K562 (cell line): Measurements from ENCODE around the gene MED15. TPM values are rescaled to one million over a fixed set of nuclear protein-coding genes. Genes with fewer than 3 reads are reported as not detected.

Experiments used
- ATF2 ChIP-seq: sonication (generic); formaldehyde crosslinking; IDR thresholded peaks from 2 replicates; pipeline ENCODE4 v1.8.1; 2022; ENCODE audit warnings: missing genetic modification reagents
- CC2D1A ChIP-seq: fragments of 450-650 bp; IDR thresholded peaks from 2 replicates; pipeline ENCODE4 v1.6.1; 2017; ENCODE audit warnings: mild to moderate bottlenecking
- CHD7 ChIP-seq: fragments of 200-600 bp; sonication (generic); IDR thresholded peaks from one replicate; pipeline ENCODE4 v1.6.1; 2012; ENCODE audit warnings: mild to moderate bottlenecking, low read depth, low read length, inconsistent platforms
- DEAF1 ChIP-seq: fragments of 450-650 bp; formaldehyde crosslinking; IDR thresholded peaks from 2 replicates; pipeline ENCODE4 v1.4.0; 2020; ENCODE audit warnings: mild to moderate bottlenecking, moderate library complexity
- ELF4 ChIP-seq: fragments of 450-650 bp; formaldehyde crosslinking; IDR thresholded peaks from 2 replicates; pipeline ENCODE4 v1.4.0; 2022; ENCODE audit warnings: missing genetic modification characterization
- ESRRB ChIP-seq: fragments of 250-450 bp; sonication (Bioruptor Pico); IDR thresholded peaks from 2 replicates; pipeline ENCODE4 v1.5.0; 2020; ENCODE audit warnings: mild to moderate bottlenecking, moderate library complexity, borderline replicate concordance
- HMBOX1 ChIP-seq: sonication (generic); IDR thresholded peaks from 2 replicates; pipeline ENCODE4 v1.6.1; 2016
- ILF3 ChIP-seq: fragments of 450-650 bp; IDR thresholded peaks from 2 replicates; pipeline ENCODE4 v1.6.1; 2018; ENCODE audit warnings: antibody characterized with exemption, mild to moderate bottlenecking, moderate library complexity, borderline replicate concordance
- PTTG1 ChIP-seq: fragments of 450-650 bp; IDR thresholded peaks from 2 replicates; pipeline ENCODE4 v1.6.1; 2016; ENCODE audit warnings: low read depth, mild to moderate bottlenecking, missing genetic modification characterization, missing compliant biosample characterization
- ZKSCAN8 ChIP-seq: fragments of 200-800 bp; sonication (Bioruptor generic); IDR thresholded peaks from 2 replicates; pipeline ENCODE4 v1.6.1; 2016; ENCODE audit warnings: missing genetic modification characterization, missing compliant biosample characterization
- ZNF143 ChIP-seq: sonication (generic); formaldehyde crosslinking; IDR thresholded peaks from 2 replicates; pipeline ENCODE4 v1.9.0; 2022; ENCODE audit warnings: mild to moderate bottlenecking, missing genetic modification reagents
- ZNF217 ChIP-seq: sonication (generic); formaldehyde crosslinking; IDR thresholded peaks from 2 replicates; pipeline ENCODE4 v1.8.0; 2022; ENCODE audit warnings: mild to moderate bottlenecking, missing genetic modification reagents
- polyA plus RNA-seq, 8 experiments: library from polyadenylated mRNA; depleted of rRNA in 4 of 8; stranded (reverse) in 5 of 8; unstranded in 3 of 8; fragments of >200 nt; fragmentation: Nextera tagmentation in 2 of 8; fragmentation: Illumina TruSeq in 1 of 8; extraction: Ambion mirVana in 2 of 8; extraction: Trizol in 1 of 8; gene quantifications; 2 replicates each; pipeline versions ENCODE4 v1.2.1 to v1.2.3, GENCODE V29; 2011 to 2014; ENCODE audit warnings: inconsistent platforms in 1 of 8, missing spikeins in 1 of 8
- total RNA-seq, 7 experiments: library from RNA; depleted of rRNA in 6 of 7; stranded (reverse); fragments of >200 nt in 6 of 7; fragmentation: Illumina TruSeq in 2 of 7; extraction: Trizol in 2 of 7; gene quantifications; 2 replicates each; pipeline versions ENCODE4 v1.2.1 to v1.2.3, GENCODE V29; 2011 to 2021; ENCODE audit warnings: low replicate concordance in 1 of 7

The MED15 gene
- total and polyA plus RNA-seq, 9 of the 15 experiments (the other 6 are each of a cell fraction or from before 2014, with no cell fraction given): 4.0 to 271 (median 60.1) TPM

DNA sequence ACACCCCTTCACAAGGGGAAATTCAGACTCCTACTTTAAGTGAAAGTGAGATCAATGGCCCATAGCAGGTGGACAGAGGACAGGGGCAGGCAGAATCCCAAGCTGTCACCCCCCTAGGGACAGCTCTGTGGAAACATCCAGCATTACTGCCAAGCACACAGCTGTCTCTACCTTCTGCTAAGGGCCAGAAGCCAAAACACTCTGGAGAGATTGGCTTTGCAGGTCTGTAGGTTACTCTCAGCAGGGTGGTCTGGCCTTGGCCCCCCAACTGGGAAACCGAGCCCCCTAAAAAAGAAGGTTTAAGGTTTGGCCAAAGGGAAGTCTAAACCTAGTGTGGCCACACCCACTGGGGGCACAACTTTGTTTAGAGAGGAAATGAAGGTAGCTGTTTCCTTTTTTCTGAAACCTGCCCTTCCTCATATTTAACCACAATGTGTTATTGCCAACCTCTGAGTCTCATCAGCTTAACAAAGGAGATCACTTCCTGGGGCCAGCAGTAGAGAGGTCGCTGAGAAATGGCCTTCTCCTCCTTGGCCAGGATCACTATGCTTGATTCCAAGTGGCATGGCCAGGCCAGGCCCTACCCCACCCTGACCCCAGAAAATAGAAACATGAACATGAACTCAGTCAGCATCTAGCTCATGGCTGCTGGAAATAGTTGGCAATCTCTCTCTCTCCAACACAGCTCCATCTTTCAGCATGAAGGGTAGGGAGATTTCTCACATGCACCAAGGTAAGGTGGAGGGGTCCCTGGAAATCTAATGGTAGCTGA lies 43.9 kb upstream of the MED15 start (continued):
- TF ChIP-seq ATF2 (CRISPR knock-in tag) (no peak; the same call in 1 of the 2 replicates), ZNF143 (CRISPR knock-in tag) (no peak), ILF3 (no peak), ZKSCAN8 (CRISPR knock-in tag) (no peak), DEAF1 (CRISPR knock-in tag) (no peak), ESRRB (CRISPR knock-in tag) (no peak), ZNF217 (CRISPR knock-in tag) (no peak), ELF4 (no peak), HMBOX1 (no peak), PTTG1 (no peak), CC2D1A (no peak), CHD7 (peak; percentile 25)
